Lung (tissue), 12 donors: ENCODE results near the gene KYAT1. TPM values are rescaled to one million over a fixed set of nuclear protein-coding genes. Genes with fewer than 3 reads are reported as not detected.
A peak's percentile ranks its signal among the peaks of the same experiment; 100 is the strongest.

Experiments
- ATAC-seq: fragments of 200-7000 bp; cut with Tn5 transposase; one replicate; pipeline ENCODE4 v1.9.1; 2020; ENCODE audit warnings: moderate number of reproducible peaks; ENCODE audit not compliant: insufficient read depth, low FRiP score
- DNase-seq, 3 donors: peaks; one replicate each; pipeline ENCODE4 v3.0.0-alpha.2; 2013 to 2017
- H3K27ac ChIP-seq, 2 donors: one replicate each; pipeline ENCODE4 v1.5.1; 2013; ENCODE audit warnings: mild to moderate bottlenecking in 2 of 2, moderate library complexity in 2 of 2, control low read depth in 1 of 2, inconsistent platforms in 1 of 2, low read depth in 1 of 2, low read length in 1 of 2
- H3K27me3 ChIP-seq, 3 donors: one replicate each; pipeline ENCODE4 v1.5.1; 2013; ENCODE audit warnings: low read length in 2 of 3; ENCODE audit not compliant: control insufficient read depth in 3 of 3, insufficient read depth in 3 of 3
- H3K36me3 ChIP-seq, 4 donors: one replicate each; pipeline ENCODE4 v1.5.1; 2013; ENCODE audit warnings: low read length in 4 of 4, mild to moderate bottlenecking in 1 of 4, moderate library complexity in 1 of 4; ENCODE audit not compliant: control insufficient read depth in 4 of 4, insufficient read depth in 4 of 4
- H3K4me1 ChIP-seq, 5 donors: one replicate each; pipeline ENCODE4 v1.5.1; 2013; ENCODE audit warnings: low read length in 5 of 5, mild to moderate bottlenecking in 2 of 5, moderate library complexity in 1 of 5; ENCODE audit not compliant: control insufficient read depth in 5 of 5, insufficient read depth in 5 of 5
- H3K4me3 ChIP-seq: one replicate; pipeline ENCODE4 v1.5.1; 2013; ENCODE audit warnings: mild to moderate bottlenecking, control low read depth, moderate library complexity
- H3K9ac ChIP-seq, 2 donors: one replicate each; pipeline ENCODE4 v1.5.1; 2013; ENCODE audit warnings: low read length in 2 of 2, control low read depth in 1 of 2; ENCODE audit not compliant: insufficient read depth in 1 of 2
- H3K9me3 ChIP-seq, 4 donors: one replicate each; pipeline ENCODE4 v1.5.1; 2013; ENCODE audit warnings: low read length in 3 of 4, mild to moderate bottlenecking in 1 of 4, moderate library complexity in 1 of 4; ENCODE audit not compliant: control insufficient read depth in 4 of 4, insufficient read depth in 3 of 4
- WGBS, 2 donors: extraction: QIAGEN DNeasy Blood & Tissue Kit; methylation state at CpG; one replicate each; pipeline ENCODE4 v1.1.7; 2013; 5-methylcytosine and 5-hydroxymethylcytosine counted together
- polyA plus RNA-seq, 2 donors: library from polyadenylated mRNA; stranded (reverse); fragments of 200-250 nt; gene quantifications; one replicate each; pipeline ENCODE4 v1.2.1, GENCODE V29; 2013
- total RNA-seq, 2 donors: library from RNA; depleted of rRNA in 1 of 2; stranded (reverse); fragments of >200 nt in 1 of 2; gene quantifications; one replicate each; pipeline ENCODE4 v1.2.1, GENCODE V29; 2014 to 2021
- TF ChIP-seq, protein P1 (sequence below): IDR thresholded peaks from 2 replicates; pipeline ENCODE4 v1.5.1; 2012; ENCODE audit warnings: mild to moderate bottlenecking; ENCODE audit errors: control extremely low read depth, extremely low read depth
- donor health status: control.
- donor health status: control.
- donor health status: Bipolar disorder and iron deficiency.
- donor health status: healthy.
- donor health status: DM: yes; HTN: yes; CAD: no.

KYAT1 gene
- total and polyA plus RNA-seq, 4 donors, result 4.5 to 7.7 (median 4.8) TPM

DNA sequence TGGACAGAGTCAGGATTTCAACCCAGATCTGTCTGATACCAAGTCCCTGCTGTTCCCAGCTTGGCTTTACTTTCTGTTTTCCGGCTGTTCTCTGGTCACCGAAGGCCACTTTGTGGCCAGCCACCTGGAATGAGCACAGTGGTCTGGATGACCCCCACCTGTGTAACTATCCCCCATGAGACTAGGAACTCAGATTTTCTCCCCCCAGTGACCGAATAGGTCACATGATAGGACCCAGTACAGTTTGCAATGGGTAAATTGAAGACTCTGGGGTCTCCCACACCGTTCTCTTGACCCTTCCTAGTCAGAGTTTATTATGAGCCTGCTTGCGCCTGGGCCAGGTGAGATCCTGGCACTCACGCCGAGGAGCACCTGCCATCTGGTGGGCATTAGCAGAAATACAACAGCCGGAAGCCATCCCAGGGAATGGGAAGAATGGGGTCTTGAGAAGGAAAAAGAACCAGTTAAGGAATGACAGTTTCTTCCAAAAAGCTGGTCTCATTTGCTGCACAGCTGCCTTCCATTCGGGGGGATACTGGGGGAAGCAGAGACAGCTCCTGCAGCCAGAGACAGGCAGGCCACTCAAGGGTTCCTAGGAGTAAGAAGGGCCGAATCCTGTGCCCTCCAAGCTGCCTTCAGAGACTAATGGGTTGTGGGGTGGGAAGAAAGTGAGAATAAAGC is 46.1 kb upstream of the KYAT1 start:
- Histone ChIP-seq H3K9me3 (no peaks in the 10 kb centered on the region), H3K4me1 (peaks cover 0 to 4% (median 0%) of the 10 kb centered on the region in 5 donors), H3K4me3 (no peak overlapping the region), H3K27ac (peak overlapping the region in 1 of 2 donors; percentile 35), H3K36me3 (no peaks in the 10 kb centered on the region), H3K27me3 (no peaks in the 10 kb centered on the region), H3K9ac (no peak overlapping the region)
- 32 to 41% methylated on average over 10 of the region's 10 CpGs for WGBS, 2 donors
- TF ChIP-seq, protein P1, sequence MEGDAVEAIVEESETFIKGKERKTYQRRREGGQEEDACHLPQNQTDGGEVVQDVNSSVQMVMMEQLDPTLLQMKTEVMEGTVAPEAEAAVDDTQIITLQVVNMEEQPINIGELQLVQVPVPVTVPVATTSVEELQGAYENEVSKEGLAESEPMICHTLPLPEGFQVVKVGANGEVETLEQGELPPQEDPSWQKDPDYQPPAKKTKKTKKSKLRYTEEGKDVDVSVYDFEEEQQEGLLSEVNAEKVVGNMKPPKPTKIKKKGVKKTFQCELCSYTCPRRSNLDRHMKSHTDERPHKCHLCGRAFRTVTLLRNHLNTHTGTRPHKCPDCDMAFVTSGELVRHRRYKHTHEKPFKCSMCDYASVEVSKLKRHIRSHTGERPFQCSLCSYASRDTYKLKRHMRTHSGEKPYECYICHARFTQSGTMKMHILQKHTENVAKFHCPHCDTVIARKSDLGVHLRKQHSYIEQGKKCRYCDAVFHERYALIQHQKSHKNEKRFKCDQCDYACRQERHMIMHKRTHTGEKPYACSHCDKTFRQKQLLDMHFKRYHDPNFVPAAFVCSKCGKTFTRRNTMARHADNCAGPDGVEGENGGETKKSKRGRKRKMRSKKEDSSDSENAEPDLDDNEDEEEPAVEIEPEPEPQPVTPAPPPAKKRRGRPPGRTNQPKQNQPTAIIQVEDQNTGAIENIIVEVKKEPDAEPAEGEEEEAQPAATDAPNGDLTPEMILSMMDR, result peak; percentile 92
- DNase-seq, result peak; percentile 57 to 59 (median 58)
- ATAC-seq, result no peak

DNA sequence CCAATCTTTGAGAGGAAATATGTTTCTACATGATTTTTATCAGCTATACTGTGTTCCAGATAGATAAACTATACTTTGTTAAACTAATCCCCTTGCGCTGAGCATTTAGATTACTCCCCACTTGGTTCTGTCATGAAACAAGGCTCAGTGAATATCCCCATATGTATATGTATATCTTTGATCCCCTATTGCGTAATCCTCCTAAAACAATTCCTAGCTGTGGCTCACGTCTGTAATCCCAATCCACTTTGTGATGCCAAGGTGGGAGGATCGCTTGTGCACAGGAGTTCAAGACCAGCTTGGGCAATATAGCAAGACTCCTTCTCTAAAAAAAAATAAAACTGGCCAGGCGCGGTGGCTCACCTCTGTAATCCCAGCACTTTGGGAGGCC is 41.7 kb upstream of the KYAT1 start:
- peaks cover 3 to 25% (median 10%) of the 10 kb centered on the region in 5 donors for H3K4me1 ChIP-seq
- H3K9ac ChIP-seq, result no peak overlapping the region
- ATAC-seq (no peak), DNase-seq (no peak)
- no peaks in the 10 kb centered on the region for H3K27me3 ChIP-seq
- H3K4me3 ChIP-seq, result no peak overlapping the region
- no peaks in the 10 kb centered on the region for H3K36me3 ChIP-seq
- no peaks in the 10 kb centered on the region for H3K9me3 ChIP-seq
- WGBS, 2 donors, result 85 to 93% methylated on average over 6 of the region's 6 CpGs
- no peak overlapping the region for H3K27ac ChIP-seq
- TF ChIP-seq, protein P1, result no peak

DNA sequence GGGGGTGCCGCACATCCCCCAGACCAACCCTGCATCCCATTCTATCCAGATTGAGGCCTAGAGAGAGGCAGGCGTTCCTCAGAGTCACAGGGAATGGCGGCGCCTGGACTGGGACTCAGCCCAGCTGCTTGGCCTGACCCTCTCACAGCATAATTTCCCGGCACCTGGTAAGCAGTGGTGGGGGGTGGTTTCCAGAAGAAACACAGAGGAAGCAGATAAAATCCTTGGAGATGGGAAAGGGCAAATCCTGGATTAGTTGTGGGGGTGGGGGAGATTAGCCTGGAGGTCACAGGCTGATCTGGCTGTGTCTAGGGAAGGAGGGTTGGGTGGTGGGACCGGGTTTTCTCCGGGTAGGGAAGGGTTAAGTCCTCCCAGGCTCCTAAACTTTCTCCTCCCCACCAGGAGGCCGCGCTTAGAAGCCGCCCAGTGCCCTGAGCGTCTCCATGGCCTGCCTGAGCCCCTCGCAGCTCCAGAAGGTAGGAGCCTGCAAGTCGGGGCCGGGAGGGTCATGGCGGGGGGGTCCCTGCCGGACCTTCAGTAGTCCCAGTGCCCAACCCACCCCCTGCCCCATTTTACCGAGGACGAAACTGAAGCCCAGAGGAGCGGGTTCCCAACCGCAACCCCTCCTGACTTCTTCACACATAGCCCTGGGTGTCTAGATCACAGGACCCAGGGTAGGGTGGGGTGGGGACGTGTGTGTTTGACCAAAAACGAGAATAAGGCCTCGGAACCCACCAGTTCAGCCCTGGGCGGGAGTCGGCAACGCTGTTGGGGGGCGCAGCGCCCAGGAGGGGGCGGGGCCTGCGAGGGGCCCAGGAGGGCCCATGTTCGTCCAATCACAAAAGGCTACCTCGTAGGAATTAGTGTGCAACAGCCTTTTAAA is 40.4 kb upstream of the KYAT1 start:
- Histone ChIP-seq H3K9ac (peak overlapping the region; percentile 85 to 87), H3K27me3 (no peaks in the 10 kb centered on the region), H3K27ac (peak overlapping the region; percentile 82 to 92), H3K9me3 (no peaks in the 10 kb centered on the region), H3K4me1 (peaks cover 3 to 28% (median 11%) of the 10 kb centered on the region in 5 donors), H3K36me3 (peaks cover 0 to 8% (median 2%) of the 10 kb centered on the region in 4 donors), H3K4me3 (peak overlapping the region; percentile 2)
- DNase-seq (peak; percentile 82 to 90 (median 86)), ATAC-seq (peak; percentile 73)
- 18 to 19% methylated on average over 30 to 32 of the region's 32 CpGs for WGBS, 2 donors
- TF ChIP-seq, protein P1, result no peak
